H1 (cell line): ENCODE data around the gene GBP6. TPM values are rescaled to one million over a fixed set of nuclear protein-coding genes. Genes with fewer than 3 reads are reported as not detected.

Experiments used
- CTCF ChIA-PET: fragments of 300-600 bp; sonication (Branson Sonifier 250); formaldehyde crosslinking; loops from one replicate; lab custom pipeline; 2021; ENCODE audit not compliant: partially characterized antibody; lab: Charles Lee
- POLR2A ChIA-PET: fragments of 300-600 bp; sonication (Branson Sonifier 250); formaldehyde crosslinking; loops from one replicate; lab custom pipeline; 2021; ENCODE audit warnings: inconsistent platforms; ENCODE audit not compliant: partially characterized antibody; lab: Charles Lee
- DNase-seq, 2 experiments: peaks; one replicate each; pipeline versions ENCODE4 v3.0.0 to v3.0.0-alpha.2; 2010 to 2022; ENCODE audit warnings: low spot score in 2 of 2, low read depth in 1 of 2, mixed read lengths in 1 of 2
- FAIRE-seq: peaks from 2 replicates; lab custom pipeline; 2011; peaks lifted over from hg19 to GRCh38; lab: Jason Lieb, UNC
- H2AFZ ChIP-seq: 2 replicates; pipeline ENCODE4 v1.8.1; 2012; ENCODE audit warnings: low read length, inconsistent platforms
- H2AK5ac ChIP-seq: 2 replicates; pipeline ENCODE4 v1.6.1; 2013; ENCODE audit warnings: low read depth, low read length
- H2BK120ac ChIP-seq: replicated peaks from 2 replicates; pipeline ENCODE3; 2013; ENCODE audit warnings: low read depth, low read length, inconsistent platforms
- H2BK12ac ChIP-seq: 2 replicates; pipeline ENCODE4 v1.6.1; 2013; ENCODE audit warnings: low read depth, low read length
- H2BK15ac ChIP-seq: 2 replicates; pipeline ENCODE4 v1.6.1; 2013; ENCODE audit warnings: low read length
- H2BK20ac ChIP-seq: 2 replicates; pipeline ENCODE4 v1.6.1; 2013; ENCODE audit warnings: low read length
- H2BK5ac ChIP-seq: 2 replicates; pipeline ENCODE4 v1.6.1; 2013; ENCODE audit warnings: low read depth, low read length
- H3K14ac ChIP-seq: 2 replicates; pipeline ENCODE4 v1.6.1; 2013; ENCODE audit warnings: inconsistent platforms; ENCODE audit not compliant: insufficient read length
- H3K18ac ChIP-seq: 2 replicates; pipeline ENCODE4 v1.6.1; 2013; ENCODE audit warnings: low read length; ENCODE audit errors: extremely low read depth
- H3K23ac ChIP-seq: 2 replicates; pipeline ENCODE4 v1.6.1; 2013; ENCODE audit warnings: inconsistent platforms; ENCODE audit not compliant: insufficient read length
- H3K23me2 ChIP-seq: 2 replicates; pipeline ENCODE4 v1.6.1; 2013; ENCODE audit warnings: low read depth, low read length
- H3K27ac ChIP-seq: 2 replicates; pipeline ENCODE4 v1.6.1; 2011; ENCODE audit warnings: low read depth, low read length, inconsistent platforms
- H3K27me3 ChIP-seq, 4 experiments: replicated peaks in 1 of 4; 1 replicate in 1 of 4; 2 replicates in 3 of 4; pipeline versions ENCODE4 v1.6.1 to v1.8.1; 2011 to 2013; ENCODE audit warnings: low read length in 3 of 4, mild to moderate bottlenecking in 3 of 4, inconsistent platforms in 2 of 4, mixed read lengths in 2 of 4, moderate library complexity in 1 of 4; ENCODE audit not compliant: control insufficient read depth in 3 of 4, insufficient read depth in 3 of 4; ENCODE audit errors: extremely low read depth in 1 of 4
- H3K36me3 ChIP-seq, 4 experiments: 2 replicates each; pipeline versions ENCODE4 v1.6.1 to v1.8.1; 2011 to 2013; ENCODE audit warnings: mild to moderate bottlenecking in 4 of 4, low read length in 3 of 4, moderate library complexity in 2 of 4, control low read depth in 1 of 4, inconsistent platforms in 1 of 4; ENCODE audit not compliant: insufficient read depth in 4 of 4, control insufficient read depth in 2 of 4
- H3K4ac ChIP-seq: replicated peaks from 2 replicates; pipeline ENCODE3; 2013; ENCODE audit warnings: low read length, low read depth, mixed read lengths, inconsistent platforms; ENCODE audit not compliant: insufficient read length
- H3K4me1 ChIP-seq, 4 experiments: replicated peaks in 1 of 4; 1 replicate in 1 of 4; 2 replicates in 3 of 4; pipeline versions ENCODE4 v1.6.1 to v1.8.1; 2011 to 2013; ENCODE audit warnings: low read length in 3 of 4, inconsistent platforms in 2 of 4, mixed read lengths in 1 of 4; ENCODE audit not compliant: insufficient read depth in 4 of 4, control insufficient read depth in 3 of 4
- H3K4me2 ChIP-seq, 2 experiments: 2 replicates each; pipeline versions ENCODE4 v1.6.1 to v1.8.1; 2011 to 2013; ENCODE audit warnings: low read depth in 2 of 2, low read length in 2 of 2, control low read depth in 1 of 2, inconsistent platforms in 1 of 2, mild to moderate bottlenecking in 1 of 2; ENCODE audit not compliant: insufficient read depth in 1 of 2
- H3K4me3 ChIP-seq, 4 experiments: fragments of 200-600, 300-600 bp in 1 of 4; sonication (generic), shearing (Covaris generic), sonication (Bioruptor Twin) in 1 of 4; 2 replicates each; pipeline versions ENCODE4 v1.5.1 to v1.8.1; 2011 to 2016; ENCODE audit warnings: low read length in 4 of 4, low read depth in 3 of 4, control low read depth in 2 of 4, inconsistent platforms in 2 of 4, mild to moderate bottlenecking in 2 of 4, mixed read lengths in 1 of 4, moderate library complexity in 1 of 4; ENCODE audit not compliant: insufficient read depth in 2 of 4; ENCODE audit errors: extremely low read depth in 1 of 4
- H3K56ac ChIP-seq: replicated peaks from 2 replicates; pipeline ENCODE3; 2013; ENCODE audit warnings: low read depth, mild to moderate bottlenecking, mixed read lengths, low read length, inconsistent platforms; ENCODE audit not compliant: insufficient read length
- H3K79me1 ChIP-seq: 2 replicates; pipeline ENCODE4 v1.6.1; 2013; ENCODE audit warnings: low read depth, low read length, control low read depth
- H3K79me2 ChIP-seq, 2 experiments: 2 replicates each; pipeline versions ENCODE4 v1.6.1 to v1.8.1; 2012 to 2013; ENCODE audit warnings: low read length in 2 of 2, mild to moderate bottlenecking in 2 of 2, inconsistent platforms in 1 of 2; ENCODE audit not compliant: insufficient read depth in 2 of 2, control insufficient read depth in 1 of 2
- H3K9ac ChIP-seq, 4 experiments: replicated peaks in 1 of 4; 1 replicate in 1 of 4; 2 replicates in 3 of 4; pipeline versions ENCODE4 v1.6.1 to v1.8.1; 2011 to 2013; ENCODE audit warnings: low read depth in 3 of 4, low read length in 3 of 4, control low read depth in 2 of 4, mild to moderate bottlenecking in 2 of 4, moderate library complexity in 2 of 4, inconsistent platforms in 1 of 4; ENCODE audit errors: extremely low read depth in 1 of 4
- H3K9me3 ChIP-seq, 2 experiments: 2 replicates each; pipeline versions ENCODE4 v1.6.1 to v1.8.1; 2012 to 2013; ENCODE audit warnings: mild to moderate bottlenecking in 2 of 2, moderate library complexity in 2 of 2, control low read depth in 1 of 2, inconsistent platforms in 1 of 2, low read depth in 1 of 2, low read length in 1 of 2, mixed read lengths in 1 of 2; ENCODE audit not compliant: insufficient read depth in 2 of 2
- H4K20me1 ChIP-seq, 2 experiments: replicated peaks in 1 of 2; 2 replicates each; pipeline versions ENCODE3 to v1.8.1; 2011 to 2013; ENCODE audit warnings: inconsistent platforms in 2 of 2, low read length in 2 of 2, mild to moderate bottlenecking in 1 of 2; ENCODE audit not compliant: insufficient read depth in 2 of 2, control insufficient read depth in 1 of 2
- H4K5ac ChIP-seq: 2 replicates; pipeline ENCODE4 v1.6.1; 2013; ENCODE audit warnings: low read length, low read depth, mixed read lengths, inconsistent platforms; ENCODE audit not compliant: insufficient read length
- H4K8ac ChIP-seq: 2 replicates; pipeline ENCODE4 v1.8.0; 2013; ENCODE audit warnings: mild to moderate bottlenecking, moderate library complexity, low read length, inconsistent platforms; ENCODE audit not compliant: insufficient read depth; ENCODE audit errors: extremely low read depth
- H4K91ac ChIP-seq: replicated peaks from 2 replicates; pipeline ENCODE3; 2013; ENCODE audit warnings: low read length, mixed read lengths, inconsistent platforms; ENCODE audit not compliant: insufficient read length
- GTF2F1 ChIP-seq: IDR thresholded peaks from 2 replicates; pipeline ENCODE4 v1.6.1; 2012; ENCODE audit warnings: low read depth, low read length, improper control_type of control experiment, borderline replicate concordance
- MAFK ChIP-seq: IDR thresholded peaks from 2 replicates; pipeline ENCODE4 v1.6.1; 2012; ENCODE audit warnings: low read depth, mild to moderate bottlenecking, improper control_type of control experiment, low read length
- SIX5 ChIP-seq: IDR thresholded peaks from 2 replicates; pipeline ENCODE4 v1.6.1; 2011; ENCODE audit warnings: mild to moderate bottlenecking, low read depth, low read length
- WGBS, 2 experiments: shearing (Covaris generic) in 1 of 2; methylation state at CpG; one replicate each; pipeline versions ENCODE4 v1.1.6 to v1.1.7; 2013 to 2015; ENCODE audit warnings: low lambda C conversion rate in 2 of 2, mixed read lengths in 2 of 2, inconsistent platforms in 1 of 2, low coverage in 1 of 2, missing lambda C conversion rate in 1 of 2; ENCODE audit not compliant: insufficient replicate concordance in 2 of 2, insufficient coverage in 1 of 2, insufficient read length in 1 of 2; ENCODE audit errors: extremely low coverage in 1 of 2, missing lambda C conversion rate in 1 of 2; 5-methylcytosine and 5-hydroxymethylcytosine counted together
- polyA plus RNA-seq, 7 experiments: library from polyadenylated mRNA; depleted of rRNA in 3 of 7; stranded (reverse) in 5 of 7; unstranded in 2 of 7; fragments of >200 nt in 5 of 7; fragments of 200-250 nt in 2 of 7; gene quantifications; 1 replicate in 5 of 7; 2 replicates in 1 of 7; 4 replicates in 1 of 7; pipeline versions ENCODE4 v1.2.1 to v1.2.3, GENCODE V29; 2011 to 2013; ENCODE audit warnings: missing spikeins in 2 of 7, mixed read lengths in 2 of 7
- total RNA-seq: library from RNA; stranded (reverse); fragmentation: NEBNext Ultra II Directional; extraction: Animal tissue kit (Norgen Biotek cat#: 25700); gene quantifications from 2 replicates; pipeline ENCODE4 v1.2.1, GENCODE V29; 2021

The GBP6 gene
- total and polyA plus RNA-seq, 2 of the 8 experiments (the other 6 are each of a cell fraction or from before 2014, with no cell fraction given) = not detected

DNA sequence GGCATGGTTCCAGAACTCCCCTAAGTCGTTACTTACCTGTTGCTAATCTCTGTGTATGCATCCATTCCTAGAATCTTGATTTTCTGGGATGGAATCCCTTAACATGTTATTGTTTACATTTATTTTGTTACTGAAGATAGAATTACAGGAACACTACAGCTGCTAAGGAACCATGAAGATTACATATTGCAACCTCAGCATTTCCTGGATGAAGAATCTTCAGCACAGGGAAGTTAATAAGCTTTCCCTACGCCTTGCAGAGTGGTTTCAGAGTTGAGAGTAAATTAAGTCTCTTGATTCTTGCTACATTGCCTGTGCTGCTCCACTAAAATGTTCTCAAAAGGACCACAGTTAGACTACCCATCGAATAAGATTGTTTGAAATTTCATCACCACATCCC is 31.4 kb upstream of the GBP6 start:
- no peak overlapping the region for H3K4me2 ChIP-seq
- DNase-seq = no peak
- H4K5ac ChIP-seq = no peak overlapping the region
- no peak overlapping the region for H3K9ac ChIP-seq
- H2BK12ac ChIP-seq = no peak overlapping the region
- H3K27ac ChIP-seq = no peak overlapping the region
- no peaks in the 10 kb centered on the region for H3K36me3 ChIP-seq
- H3K4me1 ChIP-seq = no peaks in the 10 kb centered on the region
- H3K23ac ChIP-seq = no peak overlapping the region
- no peaks in the 10 kb centered on the region for H4K20me1 ChIP-seq
- no peak overlapping the region for H2BK15ac ChIP-seq
- no peak overlapping the region for H3K56ac ChIP-seq
- no peak overlapping the region for H2BK5ac ChIP-seq
- ChIA-PET POLR2A (no interaction called here), CTCF (interaction anchor here (0.7 to 1.2 kb wide), 4 partner anchors 26 to 869 kb away, joined by 3 read pairs; no protein-coding TSS in a partner anchor)
- H3K18ac ChIP-seq = no peak overlapping the region
- no peak overlapping the region for H4K91ac ChIP-seq
- no peak overlapping the region for H2AFZ ChIP-seq
- H2BK20ac ChIP-seq = no peak overlapping the region
- H3K4ac ChIP-seq = no peak overlapping the region
- no peaks in the 10 kb centered on the region for H3K27me3 ChIP-seq
- TF ChIP-seq SIX5 (no peak), GTF2F1 (no peak), MAFK (peak; percentile 75)
- WGBS, 2 experiments = 83% methylated on average over 3 of the region's 3 CpGs; no CpG with 5 or more reads in 1 of the 2 experiments
- FAIRE-seq = no peak
- H2BK120ac ChIP-seq = no peak overlapping the region
- no peak overlapping the region for H2AK5ac ChIP-seq
- H3K14ac ChIP-seq = no peak overlapping the region
- no peak overlapping the region for H4K8ac ChIP-seq
- no peaks in the 10 kb centered on the region for H3K79me2 ChIP-seq
- H3K4me3 ChIP-seq = no peak overlapping the region
- no peaks in the 10 kb centered on the region for H3K79me1 ChIP-seq
- H3K23me2 ChIP-seq = no peaks in the 10 kb centered on the region
- H3K9me3 ChIP-seq = no peaks in the 10 kb centered on the region; a peak in 1 of 4 replicates
